K562 (cell line): ENCODE results near the gene HERC3.

ENCODE experiments used
- EZH2 ChIP-seq: IDR thresholded peaks from 2 replicates; pipeline ENCODE4 v1.6.1; 2012; ENCODE audit warnings: low read depth, mild to moderate bottlenecking, inconsistent platforms, low read length, borderline replicate concordance
- FOXK1 ChIP-seq: sonication (generic); formaldehyde crosslinking; IDR thresholded peaks from 2 replicates; pipeline ENCODE4 v1.8.0; 2022; ENCODE audit warnings: missing genetic modification reagents, mild to moderate bottlenecking, borderline replicate concordance
- KAT7 ChIP-seq: sonication (generic); formaldehyde crosslinking; IDR thresholded peaks from 2 replicates; pipeline ENCODE4 v1.8.0; 2022; ENCODE audit warnings: missing genetic modification reagents, mild to moderate bottlenecking, borderline replicate concordance
- POLR2AphosphoS5 ChIP-seq: IDR thresholded peaks from 2 replicates; pipeline ENCODE4 v1.6.1; 2011; ENCODE audit warnings: mild to moderate bottlenecking, low read depth, low read length, moderate library complexity; ENCODE audit not compliant: control insufficient read depth, insufficient read depth
- POLR2B ChIP-seq: fragments of 450-650 bp; IDR thresholded peaks from 2 replicates; pipeline ENCODE4 v1.6.1; 2018; ENCODE audit warnings: low read depth; ENCODE audit not compliant: partially characterized antibody
- RBBP5 ChIP-seq: fragments of 200-600 bp; sonication (generic); IDR thresholded peaks from 2 replicates; pipeline ENCODE4 v1.6.1; 2012; ENCODE audit warnings: borderline replicate concordance, mild to moderate bottlenecking, low read length, control low read depth, inconsistent platforms; ENCODE audit not compliant: insufficient read depth, poor library complexity, severe bottlenecking
- TAF1 ChIP-seq: IDR thresholded peaks from 2 replicates; pipeline ENCODE4 v1.6.1; 2011; ENCODE audit warnings: mild to moderate bottlenecking, low read length, moderate library complexity; ENCODE audit not compliant: insufficient read depth, control insufficient read depth, severe bottlenecking; ENCODE audit errors: extremely low read depth
- TCF7L2 ChIP-seq: fragments of 150-350 bp; IDR thresholded peaks from 2 replicates; pipeline ENCODE4 v1.6.1; 2016; ENCODE audit warnings: low read depth, mild to moderate bottlenecking, low read length, moderate library complexity
- ZKSCAN1 ChIP-seq: fragments of 150-350 bp; IDR thresholded peaks from 2 replicates; pipeline ENCODE4 v1.6.1; 2016; ENCODE audit warnings: low read depth, low read length
- ZNF12 ChIP-seq: sonication (generic); formaldehyde crosslinking; IDR thresholded peaks from 2 replicates; pipeline ENCODE4 v1.4.0; 2020; ENCODE audit warnings: mild to moderate bottlenecking, missing genetic modification reagents
- ZZZ3 ChIP-seq: fragments of 450-650 bp; IDR thresholded peaks from 2 replicates; pipeline ENCODE4 v1.6.1; 2016; ENCODE audit warnings: antibody characterized with exemption, mild to moderate bottlenecking, moderate library complexity
- TF ChIP-seq, protein P1 (sequence below): fragments of 450-650 bp; conservative IDR thresholded peaks from 2 replicates; pipeline ENCODE4 v1.6.1; 2016; ENCODE audit warnings: missing genetic modification characterization, low read depth, mild to moderate bottlenecking, control low read depth, missing compliant biosample characterization
- TF ChIP-seq, protein P2 (sequence below): sonication (generic); formaldehyde crosslinking; IDR thresholded peaks from 2 replicates; pipeline ENCODE4 v1.8.1; 2023; ENCODE audit warnings: mild to moderate bottlenecking, missing genetic modification reagents
- TF ChIP-seq, protein P3 (sequence below), 3 experiments: IDR thresholded peaks in 2 of 3; conservative IDR thresholded peaks in 1 of 3; 2 replicates each; pipeline ENCODE4 v1.5.1; 2011 to 2012; ENCODE audit warnings: low read length in 3 of 3, mild to moderate bottlenecking in 3 of 3, control low read depth in 2 of 3, improper control_type of control experiment in 1 of 3, inconsistent platforms in 1 of 3, low read depth in 1 of 3, mixed read lengths in 1 of 3, moderate library complexity in 1 of 3; ENCODE audit not compliant: insufficient read depth in 2 of 3

DNA sequence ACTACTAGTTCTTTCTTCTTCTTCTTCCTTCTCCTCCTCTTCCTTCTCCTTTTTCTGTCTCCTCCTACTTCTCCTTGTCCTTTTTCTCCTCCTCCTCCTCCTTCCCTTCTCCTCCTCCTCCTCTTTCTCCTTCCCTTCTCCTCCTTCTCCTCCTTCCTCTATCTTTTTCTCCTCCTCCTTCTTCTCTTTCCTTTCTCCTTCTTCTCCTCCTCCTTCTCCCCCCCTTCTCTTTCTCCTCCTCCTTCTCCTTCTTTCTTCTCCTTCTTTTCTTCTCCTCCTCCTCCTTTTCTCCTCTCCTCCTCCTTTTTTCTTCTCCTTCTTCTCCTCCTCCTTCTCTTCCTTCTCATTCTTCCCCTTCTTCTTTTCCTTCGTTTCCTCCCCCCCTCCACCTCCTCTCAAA is 127.1 kb downstream of the HERC3 start:
- TF ChIP-seq ZKSCAN1 (no peak), RBBP5 (no peak), TCF7L2 (no peak), KAT7 (CRISPR knock-in tag) (no peak), ZZZ3 (no peak), POLR2AphosphoS5 (no peak), ZNF12 (CRISPR knock-in tag) (no peak), EZH2 (no peak), POLR2B (no peak), TAF1 (no peak), FOXK1 (CRISPR knock-in tag) (no peak)
- TF ChIP-seq, protein P1, sequence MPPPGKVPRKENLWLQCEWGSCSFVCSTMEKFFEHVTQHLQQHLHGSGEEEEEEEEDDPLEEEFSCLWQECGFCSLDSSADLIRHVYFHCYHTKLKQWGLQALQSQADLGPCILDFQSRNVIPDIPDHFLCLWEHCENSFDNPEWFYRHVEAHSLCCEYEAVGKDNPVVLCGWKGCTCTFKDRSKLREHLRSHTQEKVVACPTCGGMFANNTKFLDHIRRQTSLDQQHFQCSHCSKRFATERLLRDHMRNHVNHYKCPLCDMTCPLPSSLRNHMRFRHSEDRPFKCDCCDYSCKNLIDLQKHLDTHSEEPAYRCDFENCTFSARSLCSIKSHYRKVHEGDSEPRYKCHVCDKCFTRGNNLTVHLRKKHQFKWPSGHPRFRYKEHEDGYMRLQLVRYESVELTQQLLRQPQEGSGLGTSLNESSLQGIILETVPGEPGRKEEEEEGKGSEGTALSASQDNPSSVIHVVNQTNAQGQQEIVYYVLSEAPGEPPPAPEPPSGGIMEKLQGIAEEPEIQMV (tag) = no peak
- TF ChIP-seq, protein P2, sequence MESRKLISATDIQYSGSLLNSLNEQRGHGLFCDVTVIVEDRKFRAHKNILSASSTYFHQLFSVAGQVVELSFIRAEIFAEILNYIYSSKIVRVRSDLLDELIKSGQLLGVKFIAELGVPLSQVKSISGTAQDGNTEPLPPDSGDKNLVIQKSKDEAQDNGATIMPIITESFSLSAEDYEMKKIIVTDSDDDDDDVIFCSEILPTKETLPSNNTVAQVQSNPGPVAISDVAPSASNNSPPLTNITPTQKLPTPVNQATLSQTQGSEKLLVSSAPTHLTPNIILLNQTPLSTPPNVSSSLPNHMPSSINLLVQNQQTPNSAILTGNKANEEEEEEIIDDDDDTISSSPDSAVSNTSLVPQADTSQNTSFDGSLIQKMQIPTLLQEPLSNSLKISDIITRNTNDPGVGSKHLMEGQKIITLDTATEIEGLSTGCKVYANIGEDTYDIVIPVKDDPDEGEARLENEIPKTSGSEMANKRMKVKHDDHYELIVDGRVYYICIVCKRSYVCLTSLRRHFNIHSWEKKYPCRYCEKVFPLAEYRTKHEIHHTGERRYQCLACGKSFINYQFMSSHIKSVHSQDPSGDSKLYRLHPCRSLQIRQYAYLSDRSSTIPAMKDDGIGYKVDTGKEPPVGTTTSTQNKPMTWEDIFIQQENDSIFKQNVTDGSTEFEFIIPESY (CRISPR knock-in tag) = no peak
- TF ChIP-seq, protein P3, sequence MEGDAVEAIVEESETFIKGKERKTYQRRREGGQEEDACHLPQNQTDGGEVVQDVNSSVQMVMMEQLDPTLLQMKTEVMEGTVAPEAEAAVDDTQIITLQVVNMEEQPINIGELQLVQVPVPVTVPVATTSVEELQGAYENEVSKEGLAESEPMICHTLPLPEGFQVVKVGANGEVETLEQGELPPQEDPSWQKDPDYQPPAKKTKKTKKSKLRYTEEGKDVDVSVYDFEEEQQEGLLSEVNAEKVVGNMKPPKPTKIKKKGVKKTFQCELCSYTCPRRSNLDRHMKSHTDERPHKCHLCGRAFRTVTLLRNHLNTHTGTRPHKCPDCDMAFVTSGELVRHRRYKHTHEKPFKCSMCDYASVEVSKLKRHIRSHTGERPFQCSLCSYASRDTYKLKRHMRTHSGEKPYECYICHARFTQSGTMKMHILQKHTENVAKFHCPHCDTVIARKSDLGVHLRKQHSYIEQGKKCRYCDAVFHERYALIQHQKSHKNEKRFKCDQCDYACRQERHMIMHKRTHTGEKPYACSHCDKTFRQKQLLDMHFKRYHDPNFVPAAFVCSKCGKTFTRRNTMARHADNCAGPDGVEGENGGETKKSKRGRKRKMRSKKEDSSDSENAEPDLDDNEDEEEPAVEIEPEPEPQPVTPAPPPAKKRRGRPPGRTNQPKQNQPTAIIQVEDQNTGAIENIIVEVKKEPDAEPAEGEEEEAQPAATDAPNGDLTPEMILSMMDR (IDR thresholded peaks at IDR 0.05 in 2 of 3, conservative IDR thresholded peaks at IDR 0.05 in 1 of 3; ENCODE audit: insufficient read depth in 2 of 3, low read depth in 1 of 3, low read length in 3 of 3) = no peak
